ENCODE results near the gene LRRC51.

The LRRC51 gene

DNA sequence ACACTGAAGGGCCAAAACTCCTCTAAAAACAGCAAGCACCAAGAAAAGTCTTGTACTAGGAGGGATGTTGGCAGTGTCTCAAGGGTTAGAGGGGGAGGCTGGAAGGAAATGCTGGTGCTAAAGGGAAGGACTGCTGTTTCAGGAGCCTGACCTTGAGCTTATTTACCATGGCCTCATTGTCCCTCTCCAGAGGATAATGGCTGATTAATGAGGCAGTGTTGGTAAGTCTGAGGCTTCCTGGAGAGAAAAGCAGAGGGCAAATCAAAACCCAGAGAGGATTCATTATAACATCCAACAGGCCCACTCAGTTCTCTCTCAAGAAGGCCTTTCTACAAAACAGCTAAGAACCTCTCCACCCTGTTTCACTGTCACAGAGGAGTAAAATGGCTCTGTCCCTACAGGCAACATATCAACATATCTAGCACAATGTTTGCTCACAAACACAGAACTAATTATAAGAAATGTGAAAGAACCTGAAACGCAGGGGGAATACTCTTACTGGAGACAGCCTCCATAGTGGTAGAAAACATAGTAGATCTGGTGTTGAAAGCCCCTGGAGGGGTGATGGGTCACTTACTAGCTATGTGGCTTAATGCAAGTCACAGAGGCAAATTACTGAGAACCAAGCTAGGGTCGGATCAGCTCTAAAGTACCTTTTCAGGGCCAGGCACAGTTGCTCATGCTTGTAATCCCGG lies 31.7 kb upstream of the LRRC51 start:
- Mint-ChIP-seq H3K36me3 (ENCODE audit: insufficient read depth) (peaks cover 7% of the 10 kb centered on the region), H3K27ac (ENCODE audit: low read depth) (no peak overlapping the region), H3K27me3 (no peaks in the 10 kb centered on the region), H3K4me1 (no peaks in the 10 kb centered on the region), H3K9me3 (no peaks in the 10 kb centered on the region), H3K4me3 (no peak overlapping the region)
- no peak for DNase-seq (ENCODE audit: low spot score in 2 of 2)
- ATAC-seq (replicated peaks; ENCODE audit: extremely low read depth, poor library complexity, severe bottlenecking) = no peak

DNA sequence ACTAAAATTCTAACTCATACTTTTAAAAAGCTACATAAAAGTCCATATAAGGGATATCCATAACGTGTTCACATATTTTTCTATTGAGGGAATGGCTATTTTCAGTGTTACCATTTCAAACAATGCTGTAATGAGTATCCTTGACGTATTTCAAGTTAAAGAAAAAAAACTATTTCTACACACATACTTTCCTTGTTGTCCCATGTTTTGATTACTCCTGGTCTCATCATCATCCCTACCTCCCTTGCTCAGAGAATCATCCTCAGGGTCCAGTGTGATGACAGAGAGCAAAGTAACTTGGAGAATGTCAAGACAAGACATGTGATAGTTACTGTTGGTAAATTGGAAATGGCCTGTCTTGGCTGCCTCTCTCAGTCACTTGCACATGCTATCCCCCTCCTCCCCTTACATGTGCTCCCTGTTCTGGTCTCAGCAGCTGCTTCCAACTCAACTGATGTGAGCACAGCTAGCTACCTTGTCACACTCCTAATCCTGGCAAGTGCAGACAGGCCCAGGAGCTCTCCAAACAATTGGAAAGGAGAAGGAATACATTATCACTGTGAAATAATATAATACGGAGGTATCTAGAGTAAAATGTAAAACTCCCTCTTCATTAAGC lies 22.1 kb upstream of the LRRC51 start:
- H3K9me3 Mint-ChIP-seq = no peaks in the 10 kb centered on the region
- DNase-seq (ENCODE audit: low spot score in 2 of 2) (no peak), ATAC-seq (replicated peaks; ENCODE audit: extremely low read depth, poor library complexity, severe bottlenecking) (no peak)
- no peak overlapping the region for H3K4me3 Mint-ChIP-seq
- no peaks in the 10 kb centered on the region for H3K4me1 Mint-ChIP-seq
- H3K27ac Mint-ChIP-seq (ENCODE audit: low read depth) = peak overlapping the region; percentile 8
- peaks cover 3% of the 10 kb centered on the region for H3K36me3 Mint-ChIP-seq (ENCODE audit: insufficient read depth)
- no peaks in the 10 kb centered on the region for H3K27me3 Mint-ChIP-seq

DNA sequence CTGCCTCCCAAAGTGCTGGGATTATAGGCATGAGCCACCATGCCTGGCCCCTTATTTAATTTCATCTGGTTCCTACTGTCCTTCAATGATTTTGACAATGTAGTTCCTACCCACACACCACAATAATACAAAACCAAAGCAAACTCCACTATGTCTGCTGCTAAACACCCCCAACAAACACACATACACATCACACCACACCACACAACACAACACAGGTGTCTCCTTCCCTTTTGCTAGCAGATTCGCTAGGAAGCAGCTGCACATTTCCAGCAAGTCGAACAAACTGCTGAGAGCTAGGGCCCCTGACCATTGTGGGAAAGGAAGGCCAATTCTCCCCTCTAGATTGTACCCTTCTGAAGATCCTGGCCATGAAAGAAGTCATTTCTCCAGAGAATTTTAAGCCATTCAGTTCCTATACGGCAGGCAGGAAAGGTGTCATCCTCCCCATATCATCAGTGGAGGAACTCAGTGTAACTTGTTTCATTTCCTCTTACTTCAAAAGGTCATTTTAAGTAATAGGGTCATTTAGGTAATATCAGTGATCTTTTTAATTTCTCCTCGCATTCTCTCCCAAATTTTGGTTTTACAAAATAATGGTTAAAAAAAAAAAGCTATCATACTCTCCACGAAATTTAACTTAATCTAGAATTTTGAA lies 18.8 kb upstream of the LRRC51 start:
- no peaks in the 10 kb centered on the region for H3K27me3 Mint-ChIP-seq
- H3K4me3 Mint-ChIP-seq = no peak overlapping the region
- no peaks in the 10 kb centered on the region for H3K4me1 Mint-ChIP-seq
- no peak for ATAC-seq (replicated peaks; ENCODE audit: extremely low read depth, poor library complexity, severe bottlenecking)
- H3K27ac Mint-ChIP-seq (ENCODE audit: low read depth) = peak overlapping the region; percentile 17
- no peaks in the 10 kb centered on the region for H3K9me3 Mint-ChIP-seq
- no peak for DNase-seq (ENCODE audit: low spot score in 2 of 2)
- H3K36me3 Mint-ChIP-seq (ENCODE audit: insufficient read depth) = peaks cover 3% of the 10 kb centered on the region

DNA sequence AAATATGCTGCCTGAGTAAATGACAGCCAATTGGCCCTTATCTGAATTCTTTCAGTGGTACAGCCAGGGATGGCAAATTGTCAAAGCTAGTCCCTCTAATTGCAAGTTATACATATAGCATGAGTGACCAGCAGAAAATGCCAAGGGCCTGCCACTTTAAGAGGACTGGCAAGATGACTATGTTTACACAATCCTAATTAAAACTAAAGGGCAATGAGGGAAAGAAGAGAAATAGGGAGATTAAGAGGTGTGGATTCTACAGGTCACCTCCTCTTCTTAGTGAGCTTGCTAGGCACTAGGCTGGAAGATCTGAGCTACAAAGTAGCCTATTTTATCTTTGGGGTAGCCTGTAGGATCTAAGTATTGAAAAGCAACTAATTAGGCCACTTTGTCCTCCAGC lies 13.8 kb upstream of the LRRC51 start:
- no peaks in the 10 kb centered on the region for H3K27me3 Mint-ChIP-seq
- H3K27ac Mint-ChIP-seq (ENCODE audit: low read depth) = no peak overlapping the region
- H3K4me3 Mint-ChIP-seq = no peak overlapping the region
- ATAC-seq (replicated peaks; ENCODE audit: extremely low read depth, poor library complexity, severe bottlenecking) = no peak
- no peaks in the 10 kb centered on the region for H3K9me3 Mint-ChIP-seq
- peaks cover 21% of the 10 kb centered on the region for H3K4me1 Mint-ChIP-seq
- H3K36me3 Mint-ChIP-seq (ENCODE audit: insufficient read depth) = peaks cover 4% of the 10 kb centered on the region
- no peak for DNase-seq (ENCODE audit: low spot score in 2 of 2)

DNA sequence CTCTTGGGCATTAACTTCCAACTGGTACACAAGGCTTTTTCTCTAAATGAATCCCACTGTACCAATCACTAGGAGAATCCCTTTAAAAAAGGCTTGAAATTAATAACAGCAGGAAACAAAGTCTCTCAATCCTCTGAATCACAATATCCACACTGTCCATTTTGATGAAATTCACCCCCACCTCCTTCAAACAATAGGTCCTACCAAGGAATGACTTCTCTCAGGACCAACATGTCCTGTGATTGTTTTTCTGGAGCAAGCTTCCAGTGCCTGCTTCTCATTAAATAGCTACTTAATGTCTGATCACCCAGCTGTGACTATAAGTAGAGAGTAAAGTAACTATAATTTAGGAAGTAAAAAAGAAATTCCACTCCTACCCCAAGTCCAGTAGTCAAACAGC lies 13.4 kb upstream of the LRRC51 start:
- Mint-ChIP-seq H3K4me3 (no peak overlapping the region), H3K36me3 (ENCODE audit: insufficient read depth) (peaks cover 4% of the 10 kb centered on the region), H3K9me3 (no peaks in the 10 kb centered on the region), H3K4me1 (peaks cover 21% of the 10 kb centered on the region), H3K27ac (ENCODE audit: low read depth) (no peak overlapping the region), H3K27me3 (no peaks in the 10 kb centered on the region)
- ATAC-seq (replicated peaks; ENCODE audit: extremely low read depth, poor library complexity, severe bottlenecking) (no peak), DNase-seq (ENCODE audit: low spot score in 2 of 2) (no peak)

DNA sequence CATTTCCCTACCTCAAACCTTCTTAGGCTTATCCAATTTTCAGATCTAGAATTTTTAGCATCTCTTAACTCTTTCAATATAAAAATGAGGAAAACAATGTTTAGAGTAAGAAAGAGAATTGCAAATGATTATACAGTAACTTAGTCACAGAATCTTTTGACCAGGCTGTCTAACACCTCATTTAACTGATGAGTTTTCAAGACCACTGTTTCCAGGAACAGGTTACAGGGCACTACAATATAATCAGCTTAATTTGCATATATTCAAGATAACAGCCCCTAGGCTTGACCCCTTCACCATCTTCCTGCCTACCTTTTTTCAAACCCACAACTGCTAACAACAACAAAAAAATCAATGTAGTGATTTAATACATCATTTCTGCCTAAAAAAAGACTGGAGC lies 13.0 kb upstream of the LRRC51 start:
- DNase-seq (ENCODE audit: low spot score in 2 of 2) (no peak), ATAC-seq (replicated peaks; ENCODE audit: extremely low read depth, poor library complexity, severe bottlenecking) (no peak)
- peaks cover 21% of the 10 kb centered on the region for H3K4me1 Mint-ChIP-seq
- no peak overlapping the region for H3K4me3 Mint-ChIP-seq
- no peaks in the 10 kb centered on the region for H3K27me3 Mint-ChIP-seq
- no peaks in the 10 kb centered on the region for H3K9me3 Mint-ChIP-seq
- H3K27ac Mint-ChIP-seq (ENCODE audit: low read depth) = no peak overlapping the region
- H3K36me3 Mint-ChIP-seq (ENCODE audit: insufficient read depth) = peaks cover 4% of the 10 kb centered on the region

DNA sequence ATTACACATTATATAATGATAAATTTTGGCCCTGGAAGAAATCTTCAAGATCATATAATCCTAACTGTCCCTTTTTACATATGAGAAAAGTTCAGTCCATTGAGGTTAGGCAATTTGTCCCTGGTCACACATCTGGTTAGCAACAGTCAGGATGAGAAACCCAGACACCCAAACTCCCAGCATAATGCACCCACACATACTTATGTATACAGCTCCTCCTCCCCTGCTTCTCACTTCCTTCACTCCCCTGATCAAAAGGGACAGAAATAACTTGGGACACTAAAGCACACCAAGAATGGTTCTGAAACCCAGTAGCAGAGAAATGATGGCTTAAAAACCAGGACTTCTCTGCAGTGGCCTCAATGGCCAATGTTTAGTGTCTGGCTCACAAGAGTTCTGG lies 11.4 kb upstream of the LRRC51 start:
- Mint-ChIP-seq H3K27me3 (no peaks in the 10 kb centered on the region), H3K27ac (ENCODE audit: low read depth) (peak overlapping the region; percentile 77), H3K4me3 (no peak overlapping the region), H3K36me3 (ENCODE audit: insufficient read depth) (peaks cover 4% of the 10 kb centered on the region), H3K4me1 (peaks cover 21% of the 10 kb centered on the region), H3K9me3 (no peaks in the 10 kb centered on the region)
- no peak for DNase-seq (ENCODE audit: low spot score in 2 of 2)
- no peak for ATAC-seq (replicated peaks; ENCODE audit: extremely low read depth, poor library complexity, severe bottlenecking)

DNA sequence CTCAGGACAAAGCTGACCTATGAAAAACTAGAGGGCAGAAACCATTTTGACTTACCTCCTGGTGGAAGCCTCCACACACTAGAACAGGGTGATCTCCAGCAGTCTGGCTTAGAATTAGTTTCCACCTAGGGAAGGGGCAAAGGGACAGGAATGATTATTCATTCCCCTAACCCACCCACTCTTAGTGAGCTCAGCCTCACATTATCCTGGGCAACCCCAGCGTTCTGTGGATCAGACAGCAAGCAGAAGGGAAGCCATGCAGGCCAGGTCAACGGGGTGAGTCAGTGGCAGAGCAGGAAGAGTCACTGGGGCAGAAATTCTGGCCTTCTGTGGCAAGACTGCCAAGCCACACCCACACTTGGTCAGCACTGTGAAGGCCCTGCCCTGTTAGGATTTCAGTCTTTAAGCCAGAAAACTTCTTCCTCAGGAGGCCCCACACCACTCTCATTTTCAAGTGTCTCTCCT lies 10.8 kb upstream of the LRRC51 start:
- Mint-ChIP-seq H3K4me3 (no peak overlapping the region), H3K27ac (ENCODE audit: low read depth) (peak overlapping the region; percentile 77), H3K36me3 (ENCODE audit: insufficient read depth) (peaks cover 4% of the 10 kb centered on the region), H3K27me3 (no peaks in the 10 kb centered on the region), H3K4me1 (peaks cover 21% of the 10 kb centered on the region), H3K9me3 (no peaks in the 10 kb centered on the region)
- ATAC-seq (replicated peaks; ENCODE audit: extremely low read depth, poor library complexity, severe bottlenecking) (peak; percentile 24), DNase-seq (ENCODE audit: low spot score in 2 of 2) (no peak)

DNA sequence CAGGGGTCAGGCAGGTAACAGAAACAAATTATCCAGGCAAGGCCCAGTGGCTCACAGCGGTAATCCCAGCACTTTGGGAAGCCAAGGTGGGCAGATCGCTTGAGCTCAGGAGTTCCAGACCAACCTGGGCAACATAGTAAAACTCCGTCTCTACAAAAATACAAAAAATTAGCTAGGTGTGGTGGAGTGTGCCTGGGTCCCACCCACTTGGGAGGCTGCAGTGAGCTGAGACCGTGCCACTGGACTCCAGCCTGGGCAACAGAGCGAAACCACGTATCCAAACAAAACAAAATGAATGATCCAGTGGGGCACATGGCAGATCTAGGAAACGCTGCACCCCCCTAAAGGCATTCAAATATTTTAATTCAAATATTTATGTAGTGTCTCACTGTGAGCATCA lies 10.2 kb upstream of the LRRC51 start:
- Mint-ChIP-seq H3K27me3 (no peaks in the 10 kb centered on the region), H3K4me1 (peaks cover 22% of the 10 kb centered on the region), H3K27ac (ENCODE audit: low read depth) (peak overlapping the region; percentile 56), H3K9me3 (no peaks in the 10 kb centered on the region), H3K4me3 (no peak overlapping the region), H3K36me3 (ENCODE audit: insufficient read depth) (peaks cover 6% of the 10 kb centered on the region)
- no peak for DNase-seq (ENCODE audit: low spot score in 2 of 2)
- no peak for ATAC-seq (replicated peaks; ENCODE audit: extremely low read depth, poor library complexity, severe bottlenecking)

DNA sequence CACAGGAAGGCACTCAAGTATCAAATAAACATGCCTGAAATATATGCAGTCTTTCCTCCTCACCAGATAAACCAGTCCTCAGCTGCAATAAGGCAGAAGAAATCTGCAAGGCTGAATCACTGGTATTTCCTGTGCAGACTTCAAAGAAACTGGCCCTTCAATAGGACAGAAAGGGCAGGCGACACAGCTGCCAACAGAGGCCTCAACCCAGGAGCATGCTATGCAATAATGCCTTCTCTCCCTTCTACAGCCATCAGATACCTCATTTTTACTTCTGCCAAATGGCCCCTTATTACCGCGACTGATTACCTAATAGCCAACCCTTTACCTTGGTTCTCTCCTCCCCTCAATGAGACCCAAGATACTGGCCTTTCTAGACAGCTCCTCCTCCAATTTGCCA lies 8.3 kb upstream of the LRRC51 start:
- H3K36me3 Mint-ChIP-seq (ENCODE audit: insufficient read depth) = peaks cover 8% of the 10 kb centered on the region
- H3K9me3 Mint-ChIP-seq = no peaks in the 10 kb centered on the region
- H3K4me3 Mint-ChIP-seq = no peak overlapping the region
- H3K27ac Mint-ChIP-seq (ENCODE audit: low read depth) = no peak overlapping the region
- H3K4me1 Mint-ChIP-seq = peaks cover 26% of the 10 kb centered on the region
- no peaks in the 10 kb centered on the region for H3K27me3 Mint-ChIP-seq
- ATAC-seq (replicated peaks; ENCODE audit: extremely low read depth, poor library complexity, severe bottlenecking) (no peak), DNase-seq (ENCODE audit: low spot score in 2 of 2) (no peak)

DNA sequence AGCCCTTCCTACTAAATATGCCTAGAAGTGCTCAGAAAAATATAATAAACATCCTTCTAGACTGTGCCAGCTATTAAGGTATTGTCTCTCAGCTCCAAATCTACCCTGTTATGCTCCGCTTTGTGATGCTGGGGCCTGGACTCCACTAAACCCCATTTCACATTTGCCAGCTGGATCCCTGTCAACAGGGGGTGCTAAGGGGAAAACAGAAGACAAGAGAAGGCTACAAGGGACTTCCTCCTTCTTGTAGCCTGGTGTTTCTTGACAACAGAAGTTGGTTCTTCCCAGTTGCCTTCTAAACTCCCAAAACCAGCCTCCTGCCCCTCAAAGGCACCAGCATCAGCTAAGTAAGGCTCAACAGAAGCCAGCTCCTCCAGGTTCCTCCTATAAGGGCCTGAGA lies 5.5 kb upstream of the LRRC51 start:
- Mint-ChIP-seq H3K36me3 (ENCODE audit: insufficient read depth) (peaks cover 7% of the 10 kb centered on the region), H3K9me3 (no peaks in the 10 kb centered on the region), H3K27me3 (no peaks in the 10 kb centered on the region), H3K27ac (ENCODE audit: low read depth) (no peak overlapping the region), H3K4me1 (peaks cover 30% of the 10 kb centered on the region), H3K4me3 (no peak overlapping the region)
- DNase-seq (ENCODE audit: low spot score in 2 of 2) (no peak), ATAC-seq (replicated peaks; ENCODE audit: extremely low read depth, poor library complexity, severe bottlenecking) (no peak)

DNA sequence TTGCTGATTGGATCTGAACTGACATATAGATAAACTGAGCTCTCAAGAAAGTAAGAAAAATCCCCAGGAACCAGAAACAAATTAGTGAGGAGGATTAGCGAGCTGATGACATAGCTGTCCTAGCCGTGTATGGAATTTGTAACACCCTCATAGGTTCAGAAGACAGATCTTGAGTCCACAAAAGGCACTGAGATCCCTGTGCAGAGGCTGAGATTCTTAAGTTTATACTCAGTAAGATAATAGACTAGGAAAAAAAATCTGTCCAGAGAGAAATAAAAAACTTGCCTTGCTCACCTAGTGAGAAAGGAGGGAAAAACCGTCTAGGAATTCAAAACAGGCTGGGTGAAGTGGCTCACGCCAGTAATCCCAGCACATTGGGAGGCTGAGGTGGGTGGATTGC lies 4.9 kb upstream of the LRRC51 start:
- Mint-ChIP-seq H3K27me3 (no peaks in the 10 kb centered on the region), H3K4me1 (peaks cover 32% of the 10 kb centered on the region), H3K9me3 (no peaks in the 10 kb centered on the region), H3K4me3 (no peak overlapping the region), H3K36me3 (ENCODE audit: insufficient read depth) (peaks cover 12% of the 10 kb centered on the region), H3K27ac (ENCODE audit: low read depth) (no peak overlapping the region)
- ATAC-seq (replicated peaks; ENCODE audit: extremely low read depth, poor library complexity, severe bottlenecking) (no peak), DNase-seq (ENCODE audit: low spot score in 2 of 2) (no peak)

DNA sequence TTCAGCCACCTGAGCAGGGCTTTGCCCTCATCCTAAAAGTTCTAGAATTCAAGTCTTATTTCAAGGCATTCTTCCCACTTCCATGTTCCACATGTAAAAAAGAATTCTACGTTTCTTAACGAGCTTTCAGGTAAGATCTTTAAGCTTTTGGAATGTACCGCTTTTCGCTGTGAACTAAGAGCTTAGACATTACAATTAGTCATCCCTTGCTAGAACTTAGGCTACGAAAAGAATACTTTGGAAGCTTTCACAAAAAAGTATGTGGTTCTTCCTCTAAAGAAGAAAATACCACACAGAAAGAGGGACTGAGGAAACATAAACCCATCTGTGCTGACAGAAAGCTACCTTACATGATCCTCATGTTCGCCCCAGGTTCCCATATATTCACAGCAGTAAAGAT lies 2.2 kb upstream of the LRRC51 start:
- peak overlapping the region; percentile 96 for H3K4me3 Mint-ChIP-seq
- H3K36me3 Mint-ChIP-seq (ENCODE audit: insufficient read depth) = peaks cover 15% of the 10 kb centered on the region
- ATAC-seq (replicated peaks; ENCODE audit: extremely low read depth, poor library complexity, severe bottlenecking) = no peak
- no peaks in the 10 kb centered on the region for H3K27me3 Mint-ChIP-seq
- peak overlapping the region; percentile 97 for H3K27ac Mint-ChIP-seq (ENCODE audit: low read depth)
- DNase-seq (ENCODE audit: low spot score in 2 of 2) = no peak
- peaks cover 29% of the 10 kb centered on the region for H3K4me1 Mint-ChIP-seq
- H3K9me3 Mint-ChIP-seq = no peaks in the 10 kb centered on the region
